ENCODE data around the gene COTL1.
A peak's percentile ranks its signal among the peaks of the same experiment; 100 is the strongest.

Gene COTL1

GRCh38 chr16:84617791-84618580 is at the start of gene COTL1:
TSS of gene COTL1 (minus strand) at chr16:84618078. CDS start at chr16:84617914, 164 bp downstream.
- peak; percentile 67 for DNase-seq (ENCODE audit: low read depth)

GRCh38 chr16:84665843-84666242 is 48.0 kb upstream of the COTL1 start:
- DNase-seq (ENCODE audit: low read depth) = no peak

GRCh38 chr16:84665359-84665758 is 47.5 kb upstream of the COTL1 start:
- no peak for DNase-seq (ENCODE audit: low read depth)

- DNase-seq (ENCODE audit: low read depth) = no peak
Measured at GRCh38 chr16:84663433-84664101, 45.7 kb upstream of the COTL1 start.

- DNase-seq (ENCODE audit: low read depth) = no peak
Measured at GRCh38 chr16:84662471-84662870, 44.6 kb upstream of the COTL1 start.

GRCh38 chr16:84661418-84662060 is 43.7 kb upstream of the COTL1 start:
- no peak for DNase-seq (ENCODE audit: low read depth)

GRCh38 chr16:84660973-84661372 is 43.1 kb upstream of the COTL1 start:
- DNase-seq (ENCODE audit: low read depth) = no peak

- DNase-seq (ENCODE audit: low read depth) = no peak
Measured at GRCh38 chr16:84659656-84660300, 41.9 kb upstream of the COTL1 start.

- no peak for DNase-seq (ENCODE audit: low read depth)
Measured at GRCh38 chr16:84658690-84659089, 40.8 kb upstream of the COTL1 start.

- no peak for DNase-seq (ENCODE audit: low read depth)
Measured at GRCh38 chr16:84657229-84657837, 39.5 kb upstream of the COTL1 start.

GRCh38 chr16:84656649-84657048 is 38.8 kb upstream of the COTL1 start:
- DNase-seq (ENCODE audit: low read depth) = no peak

- DNase-seq (ENCODE audit: low read depth) = no peak
Measured at GRCh38 chr16:84654998-84655397, 37.1 kb upstream of the COTL1 start.

GRCh38 chr16:84654238-84654637 is 36.4 kb upstream of the COTL1 start:
- DNase-seq (ENCODE audit: low read depth) = no peak

GRCh38 chr16:84652566-84652965 is 34.7 kb upstream of the COTL1 start:
- no peak for DNase-seq (ENCODE audit: low read depth)

GRCh38 chr16:84650062-84650991 is 32.4 kb upstream of the COTL1 start:
- DNase-seq (ENCODE audit: low read depth) = peak; percentile 38

- no peak for DNase-seq (ENCODE audit: low read depth)
Measured at GRCh38 chr16:84649511-84649861, 31.6 kb upstream of the COTL1 start.

- no peak for DNase-seq (ENCODE audit: low read depth)
Measured at GRCh38 chr16:84648595-84649510, 31.0 kb upstream of the COTL1 start.

GRCh38 chr16:84647828-84648594 is 30.1 kb upstream of the COTL1 start, which contains the start of gene KLHL36:
TSS of gene KLHL36 (plus strand) at chr16:84648511. CDS start at chr16:84650868, 2,357 bp downstream.
- DNase-seq (ENCODE audit: low read depth) = no peak

- DNase-seq (ENCODE audit: low read depth) = no peak
Measured at GRCh38 chr16:84643674-84644073, 25.8 kb upstream of the COTL1 start.

Measured in HS-5 (cell line).